Gastroesophageal sphincter (tissue), 3 donors: Measurements from ENCODE around the gene LMNTD1.

Source experiments
- POLR2AphosphoS5 ChIP-seq: sonication (generic); formaldehyde crosslinking; IDR thresholded peaks from one replicate; pipeline ENCODE4 v1.6.1; 2017; ENCODE audit warnings: antibody characterized with exemption
- TF ChIP-seq, protein P1 (sequence below), 4 experiments: fragments of 200-600 bp in 2 of 4; fragments of 450-650 bp in 2 of 4; sonication (generic) in 1 of 4; IDR thresholded peaks; one replicate each; pipeline ENCODE4 v1.5.1; 2017 to 2019; ENCODE audit warnings: antibody characterized with exemption in 4 of 4, mild to moderate bottlenecking in 2 of 4, moderate library complexity in 2 of 4

DNA sequence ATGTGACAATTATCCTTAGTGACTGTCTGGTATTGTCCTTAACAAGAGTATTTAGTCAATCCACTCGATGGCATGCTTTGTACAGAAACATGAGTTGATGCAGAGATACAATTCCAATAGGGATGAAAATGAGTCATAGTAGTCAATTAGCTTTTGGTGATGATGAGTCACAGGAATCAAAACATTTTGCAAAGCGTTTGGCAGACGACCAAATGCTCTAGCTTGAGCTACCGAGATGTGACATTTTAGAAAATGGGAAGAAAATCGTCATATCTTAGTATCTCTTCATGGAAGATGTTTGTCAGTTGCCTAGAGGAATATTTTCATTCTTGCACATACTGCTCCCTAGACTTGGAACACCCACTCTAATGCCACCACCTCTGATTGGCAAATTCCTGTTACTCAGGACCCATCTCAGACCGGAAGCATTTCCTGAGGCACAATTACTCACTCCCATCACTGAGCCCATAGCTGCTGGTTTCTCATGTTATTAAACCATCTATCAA lies 95.0 kb downstream of the LMNTD1 start:
- TF ChIP-seq, protein P1, sequence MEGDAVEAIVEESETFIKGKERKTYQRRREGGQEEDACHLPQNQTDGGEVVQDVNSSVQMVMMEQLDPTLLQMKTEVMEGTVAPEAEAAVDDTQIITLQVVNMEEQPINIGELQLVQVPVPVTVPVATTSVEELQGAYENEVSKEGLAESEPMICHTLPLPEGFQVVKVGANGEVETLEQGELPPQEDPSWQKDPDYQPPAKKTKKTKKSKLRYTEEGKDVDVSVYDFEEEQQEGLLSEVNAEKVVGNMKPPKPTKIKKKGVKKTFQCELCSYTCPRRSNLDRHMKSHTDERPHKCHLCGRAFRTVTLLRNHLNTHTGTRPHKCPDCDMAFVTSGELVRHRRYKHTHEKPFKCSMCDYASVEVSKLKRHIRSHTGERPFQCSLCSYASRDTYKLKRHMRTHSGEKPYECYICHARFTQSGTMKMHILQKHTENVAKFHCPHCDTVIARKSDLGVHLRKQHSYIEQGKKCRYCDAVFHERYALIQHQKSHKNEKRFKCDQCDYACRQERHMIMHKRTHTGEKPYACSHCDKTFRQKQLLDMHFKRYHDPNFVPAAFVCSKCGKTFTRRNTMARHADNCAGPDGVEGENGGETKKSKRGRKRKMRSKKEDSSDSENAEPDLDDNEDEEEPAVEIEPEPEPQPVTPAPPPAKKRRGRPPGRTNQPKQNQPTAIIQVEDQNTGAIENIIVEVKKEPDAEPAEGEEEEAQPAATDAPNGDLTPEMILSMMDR (IDR thresholded peaks at IDR 0.05): no peak
- TF ChIP-seq POLR2AphosphoS5: peak; percentile 27
